H1 (cell line): Measurements from ENCODE around the gene KANSL1L. TPM values are rescaled to one million over a fixed set of nuclear protein-coding genes. Genes with fewer than 3 reads are reported as not detected.

Experiments used
- BRCA1 ChIP-seq: IDR thresholded peaks from 2 replicates; pipeline ENCODE4 v1.6.1; 2012; ENCODE audit warnings: low read depth, low read length, improper control_type of control experiment
- RBBP5 ChIP-seq: IDR thresholded peaks from 2 replicates; pipeline ENCODE4 v1.7.1; 2012; ENCODE audit warnings: low read depth, mild to moderate bottlenecking, inconsistent platforms, low read length, moderate library complexity, borderline replicate concordance
- RXRA ChIP-seq: IDR thresholded peaks from 2 replicates; pipeline ENCODE4 v1.6.1; 2011; ENCODE audit warnings: low read depth, mild to moderate bottlenecking, low read length, moderate library complexity; ENCODE audit not compliant: insufficient read depth
- SIN3A ChIP-seq, 2 experiments: IDR thresholded peaks in 1 of 2; conservative IDR thresholded peaks in 1 of 2; 2 replicates each; pipeline ENCODE4 v1.6.1; 2011 to 2012; ENCODE audit warnings: low read length in 2 of 2, improper control_type of control experiment in 1 of 2, low read depth in 1 of 2, mild to moderate bottlenecking in 1 of 2
- ZNF274 ChIP-seq: IDR thresholded peaks from 2 replicates; pipeline ENCODE4 v1.7.0; 2012; ENCODE audit warnings: low read length, borderline replicate concordance; ENCODE audit errors: extremely low read depth
- polyA plus RNA-seq, 7 experiments: library from polyadenylated mRNA; depleted of rRNA in 3 of 7; stranded (reverse) in 5 of 7; unstranded in 2 of 7; fragments of >200 nt in 5 of 7; fragments of 200-250 nt in 2 of 7; gene quantifications; 1 replicate in 5 of 7; 2 replicates in 1 of 7; 4 replicates in 1 of 7; pipeline versions ENCODE4 v1.2.1 to v1.2.3, GENCODE V29; 2011 to 2013; ENCODE audit warnings: missing spikeins in 2 of 7, mixed read lengths in 2 of 7
- total RNA-seq: library from RNA; stranded (reverse); fragmentation: NEBNext Ultra II Directional; extraction: Animal tissue kit (Norgen Biotek cat#: 25700); gene quantifications from 2 replicates; pipeline ENCODE4 v1.2.1, GENCODE V29; 2021
- TF ChIP-seq, protein P1 (sequence below): fragments of 300-600 bp; sonication (generic); IDR thresholded peaks from 2 replicates; pipeline ENCODE4 v1.7.1; 2012; ENCODE audit warnings: low read length, moderate library complexity, mild to moderate bottlenecking, inconsistent platforms; ENCODE audit not compliant: insufficient replicate concordance

Gene KANSL1L
- total and polyA plus RNA-seq, 2 of the 8 experiments (the other 6 are each of a cell fraction or from before 2014, with no cell fraction given): 5.4 to 17.2 TPM

DNA sequence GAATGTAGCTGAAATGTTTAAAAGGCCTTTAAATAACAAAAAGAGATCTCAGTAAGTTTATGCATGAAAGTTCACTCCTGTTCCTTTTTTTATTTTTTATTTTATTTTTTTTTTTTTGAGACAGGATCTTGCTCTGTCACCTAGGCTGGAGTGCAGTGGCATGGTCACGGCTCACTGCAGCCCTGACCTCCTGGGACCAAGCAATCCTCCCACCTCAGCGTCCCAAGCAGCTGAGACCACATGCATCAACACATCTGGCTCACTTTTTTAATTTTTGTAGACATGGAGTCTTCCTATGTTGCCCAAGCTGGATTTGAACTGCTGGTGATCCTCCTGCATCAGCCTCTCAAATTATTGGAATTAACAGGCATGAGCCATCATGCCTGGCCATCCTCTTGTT lies 84.3 kb downstream of the KANSL1L start (continued):
- TF ChIP-seq, protein P1, sequence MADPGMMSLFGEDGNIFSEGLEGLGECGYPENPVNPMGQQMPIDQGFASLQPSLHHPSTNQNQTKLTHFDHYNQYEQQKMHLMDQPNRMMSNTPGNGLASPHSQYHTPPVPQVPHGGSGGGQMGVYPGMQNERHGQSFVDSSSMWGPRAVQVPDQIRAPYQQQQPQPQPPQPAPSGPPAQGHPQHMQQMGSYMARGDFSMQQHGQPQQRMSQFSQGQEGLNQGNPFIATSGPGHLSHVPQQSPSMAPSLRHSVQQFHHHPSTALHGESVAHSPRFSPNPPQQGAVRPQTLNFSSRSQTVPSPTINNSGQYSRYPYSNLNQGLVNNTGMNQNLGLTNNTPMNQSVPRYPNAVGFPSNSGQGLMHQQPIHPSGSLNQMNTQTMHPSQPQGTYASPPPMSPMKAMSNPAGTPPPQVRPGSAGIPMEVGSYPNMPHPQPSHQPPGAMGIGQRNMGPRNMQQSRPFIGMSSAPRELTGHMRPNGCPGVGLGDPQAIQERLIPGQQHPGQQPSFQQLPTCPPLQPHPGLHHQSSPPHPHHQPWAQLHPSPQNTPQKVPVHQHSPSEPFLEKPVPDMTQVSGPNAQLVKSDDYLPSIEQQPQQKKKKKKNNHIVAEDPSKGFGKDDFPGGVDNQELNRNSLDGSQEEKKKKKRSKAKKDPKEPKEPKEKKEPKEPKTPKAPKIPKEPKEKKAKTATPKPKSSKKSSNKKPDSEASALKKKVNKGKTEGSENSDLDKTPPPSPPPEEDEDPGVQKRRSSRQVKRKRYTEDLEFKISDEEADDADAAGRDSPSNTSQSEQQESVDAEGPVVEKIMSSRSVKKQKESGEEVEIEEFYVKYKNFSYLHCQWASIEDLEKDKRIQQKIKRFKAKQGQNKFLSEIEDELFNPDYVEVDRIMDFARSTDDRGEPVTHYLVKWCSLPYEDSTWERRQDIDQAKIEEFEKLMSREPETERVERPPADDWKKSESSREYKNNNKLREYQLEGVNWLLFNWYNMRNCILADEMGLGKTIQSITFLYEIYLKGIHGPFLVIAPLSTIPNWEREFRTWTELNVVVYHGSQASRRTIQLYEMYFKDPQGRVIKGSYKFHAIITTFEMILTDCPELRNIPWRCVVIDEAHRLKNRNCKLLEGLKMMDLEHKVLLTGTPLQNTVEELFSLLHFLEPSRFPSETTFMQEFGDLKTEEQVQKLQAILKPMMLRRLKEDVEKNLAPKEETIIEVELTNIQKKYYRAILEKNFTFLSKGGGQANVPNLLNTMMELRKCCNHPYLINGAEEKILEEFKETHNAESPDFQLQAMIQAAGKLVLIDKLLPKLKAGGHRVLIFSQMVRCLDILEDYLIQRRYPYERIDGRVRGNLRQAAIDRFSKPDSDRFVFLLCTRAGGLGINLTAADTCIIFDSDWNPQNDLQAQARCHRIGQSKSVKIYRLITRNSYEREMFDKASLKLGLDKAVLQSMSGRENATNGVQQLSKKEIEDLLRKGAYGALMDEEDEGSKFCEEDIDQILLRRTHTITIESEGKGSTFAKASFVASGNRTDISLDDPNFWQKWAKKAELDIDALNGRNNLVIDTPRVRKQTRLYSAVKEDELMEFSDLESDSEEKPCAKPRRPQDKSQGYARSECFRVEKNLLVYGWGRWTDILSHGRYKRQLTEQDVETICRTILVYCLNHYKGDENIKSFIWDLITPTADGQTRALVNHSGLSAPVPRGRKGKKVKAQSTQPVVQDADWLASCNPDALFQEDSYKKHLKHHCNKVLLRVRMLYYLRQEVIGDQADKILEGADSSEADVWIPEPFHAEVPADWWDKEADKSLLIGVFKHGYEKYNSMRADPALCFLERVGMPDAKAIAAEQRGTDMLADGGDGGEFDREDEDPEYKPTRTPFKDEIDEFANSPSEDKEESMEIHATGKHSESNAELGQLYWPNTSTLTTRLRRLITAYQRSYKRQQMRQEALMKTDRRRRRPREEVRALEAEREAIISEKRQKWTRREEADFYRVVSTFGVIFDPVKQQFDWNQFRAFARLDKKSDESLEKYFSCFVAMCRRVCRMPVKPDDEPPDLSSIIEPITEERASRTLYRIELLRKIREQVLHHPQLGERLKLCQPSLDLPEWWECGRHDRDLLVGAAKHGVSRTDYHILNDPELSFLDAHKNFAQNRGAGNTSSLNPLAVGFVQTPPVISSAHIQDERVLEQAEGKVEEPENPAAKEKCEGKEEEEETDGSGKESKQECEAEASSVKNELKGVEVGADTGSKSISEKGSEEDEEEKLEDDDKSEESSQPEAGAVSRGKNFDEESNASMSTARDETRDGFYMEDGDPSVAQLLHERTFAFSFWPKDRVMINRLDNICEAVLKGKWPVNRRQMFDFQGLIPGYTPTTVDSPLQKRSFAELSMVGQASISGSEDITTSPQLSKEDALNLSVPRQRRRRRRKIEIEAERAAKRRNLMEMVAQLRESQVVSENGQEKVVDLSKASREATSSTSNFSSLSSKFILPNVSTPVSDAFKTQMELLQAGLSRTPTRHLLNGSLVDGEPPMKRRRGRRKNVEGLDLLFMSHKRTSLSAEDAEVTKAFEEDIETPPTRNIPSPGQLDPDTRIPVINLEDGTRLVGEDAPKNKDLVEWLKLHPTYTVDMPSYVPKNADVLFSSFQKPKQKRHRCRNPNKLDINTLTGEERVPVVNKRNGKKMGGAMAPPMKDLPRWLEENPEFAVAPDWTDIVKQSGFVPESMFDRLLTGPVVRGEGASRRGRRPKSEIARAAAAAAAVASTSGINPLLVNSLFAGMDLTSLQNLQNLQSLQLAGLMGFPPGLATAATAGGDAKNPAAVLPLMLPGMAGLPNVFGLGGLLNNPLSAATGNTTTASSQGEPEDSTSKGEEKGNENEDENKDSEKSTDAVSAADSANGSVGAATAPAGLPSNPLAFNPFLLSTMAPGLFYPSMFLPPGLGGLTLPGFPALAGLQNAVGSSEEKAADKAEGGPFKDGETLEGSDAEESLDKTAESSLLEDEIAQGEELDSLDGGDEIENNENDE: no peak
- no peak for TF ChIP-seq RBBP5
- TF ChIP-seq BRCA1: no peak
- TF ChIP-seq RXRA: no peak
- TF ChIP-seq SIN3A (conservative IDR thresholded peaks at IDR 0.05 in 1 of 2, IDR thresholded peaks at IDR 0.05 in 1 of 2; ENCODE audit: low read depth in 1 of 2, low read length in 2 of 2): no peak
- TF ChIP-seq ZNF274: no peak
